Ramos (cell line): Measurements from ENCODE around the gene FLNC.

ENCODE experiments used
- in situ Hi-C: fragments of 300-500 bp; cut with MboI; formaldehyde crosslinking; loops from one replicate; pipeline ENCODE4 v1.14.3; 2022; ENCODE audit warnings: low sequenced_read_pairs; ENCODE audit not compliant: unreplicated experiment

The FLNC gene

GRCh38 chr7:128800567-128800966 is 29.6 kb upstream of the FLNC start:
- in situ Hi-C loops, result no loop called here

DNA sequence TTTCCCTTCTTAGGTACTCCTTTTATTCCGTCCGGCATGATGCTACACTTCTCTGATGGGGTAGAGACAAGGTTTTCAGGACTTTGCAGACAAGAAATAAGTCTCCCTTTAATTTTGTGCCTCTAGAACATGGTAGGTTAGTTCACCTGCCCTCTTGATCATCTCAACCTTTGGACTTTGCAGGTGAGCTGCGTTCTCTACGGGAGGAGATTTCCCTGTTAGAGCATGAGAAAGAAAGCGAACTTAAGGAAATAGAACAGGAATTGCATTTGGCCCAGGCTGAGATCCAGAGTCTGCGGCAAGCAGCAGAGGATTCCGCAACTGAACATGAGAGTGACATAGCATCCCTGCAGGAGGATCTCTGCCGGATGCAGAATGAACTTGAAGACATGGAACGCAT is 29.2 kb upstream of the FLNC start:
- in situ Hi-C loops, result no loop called here

- in situ Hi-C loops, result no loop called here
Measured at GRCh38 chr7:128801667-128802418, 28.4 kb upstream of the FLNC start.

GRCh38 chr7:128804484-128804883 is 25.7 kb upstream of the FLNC start:
- in situ Hi-C loops, result no loop called here

- in situ Hi-C loops, result no loop called here
Measured at GRCh38 chr7:128805225-128805624, 25.0 kb upstream of the FLNC start.

DNA sequence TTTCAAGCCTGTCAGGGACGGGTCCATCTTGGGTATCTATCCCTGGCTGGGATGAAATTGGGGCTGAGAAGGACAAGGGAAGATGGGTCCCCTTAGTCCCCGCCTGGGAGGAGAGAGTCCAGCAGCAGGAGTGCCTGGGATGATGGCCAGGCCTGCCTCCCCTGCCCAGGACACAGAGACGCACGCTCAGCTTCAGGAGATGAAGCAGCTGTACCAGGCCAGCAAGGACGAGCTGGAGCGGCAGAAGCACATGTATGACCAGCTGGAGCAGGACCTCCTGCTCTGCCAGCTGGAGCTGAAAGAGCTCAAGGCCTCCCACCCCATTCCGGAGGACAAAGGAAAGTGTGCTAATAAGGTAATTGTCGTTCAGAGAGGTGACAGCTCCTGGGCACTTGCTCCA is 23.0 kb upstream of the FLNC start:
- in situ Hi-C loops, result no loop called here

DNA sequence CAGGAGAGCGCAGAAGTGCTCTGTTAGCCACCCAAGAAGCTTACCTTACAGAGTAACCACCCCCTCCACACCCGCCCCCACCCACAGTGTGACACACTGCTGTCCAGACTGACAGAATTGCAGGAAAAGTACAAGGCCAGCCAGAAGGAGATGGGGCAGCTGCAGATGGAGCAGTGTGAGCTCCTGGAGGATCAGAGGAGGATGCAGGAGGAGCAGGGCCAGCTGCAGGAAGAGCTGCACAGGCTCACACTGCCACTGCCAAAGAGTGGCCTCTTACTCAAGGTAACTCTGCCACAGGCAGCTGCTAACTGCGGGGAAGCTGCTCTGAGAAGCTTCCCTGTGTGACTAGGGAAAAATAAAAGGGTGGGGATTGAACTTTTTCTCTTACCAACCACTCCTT is 20.8 kb upstream of the FLNC start:
- in situ Hi-C loops, result no loop called here

DNA sequence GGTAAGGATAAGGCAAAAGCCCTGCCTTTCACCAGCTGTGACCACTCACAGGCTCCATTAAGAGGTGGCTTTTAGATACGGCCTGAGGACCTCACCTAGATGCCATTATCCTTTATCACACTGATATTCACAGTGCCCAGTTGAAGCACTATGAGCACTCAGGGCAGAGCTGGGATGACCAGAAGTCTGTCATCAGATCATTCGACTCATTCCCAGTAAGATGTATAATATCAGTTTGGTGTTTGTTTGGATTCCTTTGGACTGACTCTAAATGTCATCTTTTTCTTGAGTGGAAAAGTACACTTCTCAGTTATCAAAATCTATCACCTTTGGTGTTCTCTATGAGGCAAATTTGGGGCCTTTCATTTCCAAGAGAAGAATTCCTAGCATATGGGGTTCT is 19.7 kb upstream of the FLNC start:
- in situ Hi-C loops, result no loop called here

DNA sequence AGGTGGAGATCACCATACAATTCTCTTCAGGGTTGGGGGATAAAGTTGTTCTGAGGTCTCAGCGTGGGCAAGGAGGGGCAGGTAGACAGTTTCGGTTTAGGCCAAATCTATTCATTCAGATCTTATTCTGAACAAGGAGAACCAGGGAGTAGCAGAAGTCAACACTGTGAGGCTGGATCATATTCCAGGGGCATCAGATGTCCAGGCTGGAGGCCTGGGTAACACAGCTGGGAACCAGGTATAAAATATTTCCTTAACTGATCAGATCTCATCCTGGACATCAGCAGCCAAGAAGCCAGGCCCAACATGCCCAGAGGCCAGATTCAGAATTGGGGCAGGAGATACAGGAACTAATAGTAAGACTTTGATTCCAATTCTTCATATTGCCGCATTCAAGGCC is 19.2 kb upstream of the FLNC start:
- in situ Hi-C loops, result no loop called here

- in situ Hi-C loops, result no loop called here
Measured at GRCh38 chr7:128811631-128812430, 18.4 kb upstream of the FLNC start.

DNA sequence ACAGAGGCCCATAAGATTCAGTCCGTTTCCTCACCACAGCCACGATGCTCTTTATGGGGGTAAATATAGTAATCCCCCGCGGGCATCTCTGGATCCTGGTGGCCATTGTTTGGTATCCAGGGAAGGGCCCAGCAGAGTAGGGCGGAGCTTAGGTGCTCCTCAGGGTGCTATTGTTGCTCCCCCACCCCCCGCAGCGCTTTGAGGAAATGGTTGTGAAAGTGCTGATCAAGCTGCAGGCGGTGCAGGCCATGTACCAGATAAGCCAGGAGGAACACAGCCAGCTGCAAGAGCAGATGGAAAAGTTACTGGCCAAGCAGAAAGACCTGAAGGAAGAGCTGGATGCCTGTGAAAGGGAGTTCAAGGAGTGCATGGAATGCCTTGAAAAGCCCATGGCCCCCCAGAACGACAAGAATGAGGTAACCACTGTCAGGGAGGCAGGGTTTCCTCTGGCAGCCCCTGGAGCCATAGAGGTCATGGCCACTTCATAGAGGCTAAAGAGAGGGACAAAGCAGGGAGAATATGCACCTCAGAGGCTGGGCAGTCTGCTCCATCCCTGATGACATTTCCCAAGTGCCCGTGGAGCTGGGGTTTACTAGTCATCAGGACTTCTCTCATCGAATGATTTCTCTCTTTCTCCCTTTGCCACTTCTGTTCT is 17.6 kb upstream of the FLNC start:
- in situ Hi-C loops, result no loop called here

DNA sequence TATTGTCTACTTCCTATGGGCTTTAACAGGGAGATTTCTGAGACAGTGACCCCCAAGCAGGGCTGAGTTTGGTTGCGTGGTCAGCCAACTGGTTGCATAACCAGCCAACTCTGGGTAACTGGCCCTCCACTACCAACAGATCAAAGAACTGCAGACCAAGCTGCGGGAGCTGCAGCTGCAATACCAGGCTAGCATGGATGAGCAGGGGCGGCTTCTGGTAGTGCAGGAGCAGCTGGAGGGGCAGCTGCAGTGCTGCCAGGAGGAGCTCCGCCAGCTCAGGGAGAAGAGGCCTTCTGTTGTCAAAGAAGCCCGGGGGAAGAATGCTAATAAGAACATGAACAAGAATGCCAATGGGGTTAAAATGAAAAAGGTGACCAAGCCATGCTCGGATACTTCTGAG is 15.7 kb upstream of the FLNC start:
- in situ Hi-C loops, result no loop called here

DNA sequence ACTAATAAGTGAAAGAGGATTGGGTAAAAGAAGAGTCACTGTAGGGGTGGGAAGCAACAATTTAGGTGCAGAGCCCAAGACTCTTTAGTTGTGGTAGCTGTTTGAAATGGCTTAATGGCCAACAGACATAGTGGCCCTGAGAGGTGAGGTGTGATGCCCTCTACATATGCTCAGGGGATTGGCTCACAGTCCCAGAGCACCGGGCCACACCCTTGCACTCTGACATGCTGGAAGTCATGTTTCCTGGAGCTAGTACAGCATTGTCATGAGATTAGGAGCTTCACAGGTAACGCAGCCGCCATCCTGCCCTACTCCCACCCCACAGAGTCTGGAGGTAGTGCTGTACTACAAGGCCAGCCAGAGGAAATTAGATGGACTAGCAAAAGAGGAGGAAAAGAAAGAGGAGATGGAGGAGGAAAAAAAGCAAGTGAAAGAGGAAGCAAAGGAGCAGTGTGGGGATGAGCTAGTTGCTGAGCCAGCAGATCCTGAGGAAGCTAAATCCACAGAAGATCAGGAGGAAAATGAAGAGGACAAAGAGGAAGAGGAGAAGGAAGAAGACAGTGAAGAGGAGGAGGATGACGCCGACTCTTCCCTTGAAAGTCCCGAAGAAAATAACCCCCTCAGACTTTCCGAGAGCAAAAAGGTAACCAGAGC is 14.8 kb upstream of the FLNC start:
- in situ Hi-C loops, result no loop called here

DNA sequence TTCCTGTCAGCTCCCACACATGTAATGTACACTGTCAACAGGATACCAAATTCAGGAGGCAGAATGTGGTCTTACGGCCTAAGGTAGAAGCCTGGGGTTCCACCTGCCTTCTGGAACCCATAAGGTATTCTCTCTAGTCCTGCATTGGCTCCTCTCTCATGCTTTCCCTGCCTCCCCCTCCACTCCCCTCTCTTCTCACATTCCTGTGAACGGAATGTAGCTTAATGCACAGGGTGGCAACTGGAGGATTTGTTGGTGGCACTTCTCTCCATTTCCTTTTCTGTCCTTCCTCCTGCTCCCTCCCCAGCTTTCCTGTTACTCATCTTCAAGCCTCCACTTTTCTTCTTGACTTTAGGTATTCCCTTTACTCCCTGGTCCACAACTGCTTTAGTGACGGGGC is 11.5 kb upstream of the FLNC start:
- in situ Hi-C loops, result no loop called here

DNA sequence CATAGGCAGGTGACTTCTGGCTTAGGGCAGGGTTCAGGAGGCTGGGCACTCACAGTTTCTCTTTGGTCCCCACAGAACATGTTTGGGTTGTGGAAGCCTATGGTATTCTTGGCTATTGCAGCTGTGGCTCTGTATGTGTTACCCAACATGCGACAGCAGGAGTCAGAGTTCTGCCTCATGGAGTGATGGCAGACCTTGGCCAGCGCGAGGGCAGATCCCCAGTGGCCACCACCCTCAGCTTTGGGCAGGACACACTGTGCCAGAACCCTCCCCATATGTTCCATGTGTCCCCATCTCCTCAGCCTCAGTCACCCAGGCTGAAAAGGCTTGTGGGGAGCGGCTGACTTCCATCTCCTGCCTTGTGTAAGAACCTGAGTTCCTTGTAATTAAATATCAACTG is 8.5 kb upstream of the FLNC start:
- in situ Hi-C loops, result no loop called here

DNA sequence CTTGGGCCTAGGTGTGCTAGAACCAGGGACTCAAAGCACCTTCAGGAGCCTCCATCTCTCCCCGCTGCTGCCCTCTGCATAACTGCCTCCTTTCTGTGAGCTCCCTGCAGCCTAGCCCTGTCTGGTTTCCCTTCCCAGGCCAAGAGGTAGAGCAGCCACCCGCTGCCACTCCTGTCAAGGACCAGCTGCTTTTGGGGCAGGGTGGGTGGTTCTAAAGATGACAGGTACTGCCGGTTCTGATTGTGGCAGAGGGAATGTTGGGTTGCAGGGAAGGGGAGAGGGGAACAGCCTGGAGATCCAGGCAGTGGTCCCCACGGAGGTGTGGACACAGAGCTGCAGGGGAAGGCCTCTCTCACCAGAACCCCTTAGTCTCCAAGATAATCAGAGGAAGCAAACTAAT is 3.7 kb upstream of the FLNC start:
- in situ Hi-C loops, result no loop called here

GRCh38 chr7:128826916-128827247 is 3.3 kb upstream of the FLNC start:
- in situ Hi-C loops, result no loop called here

GRCh38 chr7:128827248-128827958 is 2.8 kb upstream of the FLNC start:
- in situ Hi-C loops, result no loop called here

- in situ Hi-C loops, result no loop called here
Measured at GRCh38 chr7:128827971-128828711, 2.1 kb upstream of the FLNC start.
